ENCODE measurements around the gene POMGNT2.

Gene POMGNT2

DNA sequence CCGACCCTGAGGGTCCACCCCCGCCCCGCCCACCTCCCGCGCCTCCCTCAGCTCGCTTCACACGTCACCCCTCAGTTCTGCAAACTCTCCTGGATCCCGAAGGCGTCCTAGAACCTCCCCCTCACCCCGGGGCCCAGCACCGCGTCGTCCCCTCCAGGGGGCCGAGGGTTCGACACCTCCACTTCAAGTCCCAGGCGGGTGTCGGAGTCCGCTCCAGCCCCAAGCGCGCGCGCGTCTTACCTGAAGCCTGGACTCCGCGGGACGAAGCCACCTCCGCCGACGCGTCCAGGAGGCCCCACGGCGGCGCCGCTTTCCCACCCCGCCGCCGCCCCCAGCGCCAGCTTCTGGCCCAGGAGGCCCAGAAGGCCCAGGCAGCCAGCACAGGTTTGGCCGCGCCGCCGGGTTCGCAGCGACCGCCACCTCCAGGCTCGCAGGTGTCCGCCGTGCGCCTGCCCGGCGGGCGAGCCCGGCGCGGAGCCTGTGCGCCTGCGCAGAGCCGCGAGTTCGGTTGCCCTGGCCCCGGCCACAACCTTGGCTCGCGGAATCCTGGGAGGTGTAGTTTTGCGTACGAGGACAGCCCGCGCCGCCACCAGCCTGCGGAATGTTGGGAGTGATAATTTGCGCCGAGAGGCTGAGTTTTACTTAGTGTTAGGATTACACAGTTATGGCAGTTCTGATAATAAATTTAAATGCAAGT, at the start of gene POMGNT2:
Gene POMGNT2 (minus strand): TSS at position 484 of the 697 bp plus-strand sequence. CDS start 24,648 bp downstream, outside the sequence.
- peak; percentile 83 for DNase-seq

- DNase-seq = no peak
These were observed 49.1 kb upstream of the POMGNT2 start for GRCh38 chr3:43154980-43155379.

GRCh38 chr3:43153216-43154083, 47.6 kb upstream of the POMGNT2 start:
- peak; percentile 75 for DNase-seq

- DNase-seq = peak; percentile 8
These were observed 46.8 kb upstream of the POMGNT2 start for GRCh38 chr3:43152649-43153048.

GRCh38 chr3:43148033-43148432, 42.2 kb upstream of the POMGNT2 start:
- DNase-seq = no peak

DNA sequence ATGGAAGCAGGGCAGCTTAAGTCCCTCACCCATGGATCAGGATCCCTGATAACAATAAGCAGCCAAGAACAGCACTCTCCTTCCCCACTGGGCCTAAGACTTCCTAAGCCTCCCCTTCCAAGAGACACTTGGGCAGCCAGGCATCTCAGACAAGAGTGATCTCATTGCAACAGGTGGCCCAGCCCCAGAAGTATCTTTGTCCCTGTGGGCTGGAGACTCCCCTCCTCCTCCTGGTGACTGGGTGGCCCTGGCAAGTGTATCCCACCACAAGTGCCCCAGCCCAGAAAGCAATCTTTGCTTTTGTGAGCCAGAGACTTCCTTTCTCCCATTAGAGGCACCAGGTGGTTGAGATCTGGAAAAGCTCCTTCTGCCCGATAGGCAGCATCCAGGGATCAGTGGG, 40.7 kb upstream of the POMGNT2 start:
- DNase-seq = no peak

DNA sequence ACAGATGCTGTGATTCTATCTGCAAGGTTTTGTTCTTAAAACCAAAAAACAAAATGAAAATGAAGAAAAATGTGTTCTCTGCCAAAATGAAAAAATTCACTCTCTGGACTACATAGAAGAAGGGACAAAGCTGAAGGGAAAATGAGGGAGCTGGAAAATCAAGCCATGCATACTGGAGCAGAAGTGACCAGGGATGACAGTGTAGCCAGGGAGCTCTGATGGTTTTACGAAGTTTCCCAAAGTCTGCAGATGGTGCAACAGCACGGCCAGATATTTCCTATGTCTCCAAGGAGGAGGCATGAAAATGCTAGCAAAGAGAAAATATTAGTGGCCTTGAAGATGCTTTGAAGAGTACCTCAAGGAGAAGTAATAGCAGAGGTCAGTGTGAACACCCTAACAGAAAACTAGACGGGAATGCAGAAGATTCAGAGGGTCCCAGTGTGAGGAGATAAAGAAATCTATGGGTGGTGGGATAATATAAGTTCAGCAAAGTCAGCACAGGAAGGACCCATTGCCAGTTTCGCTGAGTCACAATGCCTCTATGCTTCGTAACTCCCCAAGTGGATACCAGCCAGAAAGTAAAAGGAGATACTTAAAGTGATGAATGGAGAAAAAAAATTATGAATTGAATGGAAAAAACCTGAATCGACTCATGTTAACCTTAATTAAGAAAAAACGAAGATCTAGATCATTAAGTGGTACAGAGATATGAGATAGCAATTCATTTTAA, 39.0 kb upstream of the POMGNT2 start:
- DNase-seq = peak; percentile 26

GRCh38 chr3:43142472-43142871, 36.6 kb upstream of the POMGNT2 start:
- DNase-seq = no peak

DNA sequence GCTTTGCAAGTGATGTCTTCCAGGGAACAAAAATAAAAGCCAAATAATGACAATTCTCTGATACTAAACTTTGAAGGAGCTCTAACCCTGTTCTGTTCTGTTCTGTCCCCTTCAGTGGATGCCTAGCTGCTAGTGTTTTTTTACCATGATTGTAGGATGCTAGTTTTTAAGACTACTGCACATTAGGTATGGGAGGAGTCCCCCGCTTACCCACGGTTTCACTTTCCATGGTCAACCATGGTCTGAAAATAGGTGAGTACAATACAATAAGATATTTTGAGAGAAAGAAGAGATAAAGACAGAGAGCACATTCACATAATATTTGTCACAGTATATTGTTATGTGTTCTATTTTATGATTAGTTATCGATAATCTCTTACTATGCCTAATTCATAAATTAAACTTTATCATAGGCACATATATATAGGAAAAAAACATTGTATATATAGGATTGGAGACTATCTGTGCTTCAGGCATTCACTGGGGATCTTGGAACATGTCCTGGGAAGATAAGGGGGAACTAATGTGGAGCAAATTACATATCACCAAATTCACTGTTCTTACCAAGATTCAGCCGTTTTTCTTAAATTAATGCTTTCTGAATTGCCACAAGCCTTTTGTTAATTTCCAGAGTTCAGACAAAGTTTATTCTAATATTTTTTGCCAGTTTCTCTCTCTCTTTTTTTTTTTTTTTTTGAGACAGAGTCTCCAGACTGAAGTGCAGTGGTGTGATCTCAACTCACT, 32.8 kb upstream of the POMGNT2 start:
- no peak for DNase-seq

GRCh38 chr3:43132870-43133636, 27.2 kb upstream of the POMGNT2 start:
- DNase-seq = no peak

- DNase-seq = no peak
These were observed 26.3 kb upstream of the POMGNT2 start for GRCh38 chr3:43132193-43132592.

DNA sequence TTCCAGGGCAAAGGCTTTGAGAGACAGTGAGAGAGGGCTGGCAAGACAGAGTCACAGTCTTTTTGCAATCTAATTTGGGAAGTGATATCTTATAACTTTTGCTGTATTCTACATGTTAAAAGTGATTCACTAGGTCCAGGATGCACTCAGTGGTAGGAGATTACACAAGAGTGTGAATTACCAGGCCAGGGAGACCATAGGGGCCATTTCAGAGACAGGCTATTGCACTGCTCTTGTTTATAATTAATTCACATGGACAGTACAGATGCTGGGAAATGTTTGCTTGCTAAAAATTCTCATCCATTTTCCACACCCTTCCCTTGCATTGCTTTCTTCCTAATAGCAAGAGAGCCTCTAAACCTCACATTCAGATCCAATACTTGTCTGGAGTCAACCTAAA, 22.6 kb upstream of the POMGNT2 start:
- DNase-seq = no peak

GRCh38 chr3:43126536-43126935, 20.7 kb upstream of the POMGNT2 start:
- no peak for DNase-seq

- no peak for DNase-seq
These were observed 18.0 kb upstream of the POMGNT2 start for GRCh38 chr3:43123895-43124294.

DNA sequence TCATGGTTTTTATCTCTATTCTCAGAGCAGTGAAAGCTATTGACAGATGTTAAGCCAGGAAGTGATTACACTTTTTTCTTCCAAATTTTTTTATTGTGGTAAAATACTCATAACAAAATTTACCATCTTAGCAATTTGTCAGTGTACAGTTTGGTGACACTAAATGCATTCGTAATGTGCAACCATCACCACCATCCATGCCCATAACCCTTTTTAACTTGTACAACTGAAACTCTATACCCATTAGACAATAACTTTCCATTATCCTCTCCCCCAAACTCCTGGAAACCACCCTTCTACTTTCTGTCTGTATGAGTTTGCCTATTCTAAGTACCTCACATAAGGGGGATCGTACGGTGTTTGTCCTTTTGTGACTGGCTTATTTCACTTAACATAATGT, 15.1 kb upstream of the POMGNT2 start:
- no peak for DNase-seq

GRCh38 chr3:43117257-43117656, 11.4 kb upstream of the POMGNT2 start:
- no peak for DNase-seq

DNA sequence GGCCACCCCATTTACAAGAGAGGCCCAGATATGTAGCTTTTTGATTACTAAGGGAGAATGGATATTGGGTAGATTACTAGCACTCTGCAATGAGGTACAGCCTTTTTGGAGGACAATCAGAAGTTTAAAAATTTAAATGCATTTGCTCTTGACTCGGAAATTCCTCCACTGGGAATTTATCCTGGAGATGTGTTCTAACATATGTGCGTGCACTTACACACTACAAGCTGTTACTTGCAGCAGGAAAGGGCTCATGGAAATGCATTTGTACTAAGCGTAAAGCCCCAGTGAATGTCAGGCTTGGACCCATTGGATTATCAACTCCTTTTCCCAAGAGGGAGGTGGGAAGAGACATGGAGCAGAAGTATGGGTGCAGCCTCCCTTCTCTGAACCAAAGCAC, 7.8 kb upstream of the POMGNT2 start:
- no peak for DNase-seq

DNA sequence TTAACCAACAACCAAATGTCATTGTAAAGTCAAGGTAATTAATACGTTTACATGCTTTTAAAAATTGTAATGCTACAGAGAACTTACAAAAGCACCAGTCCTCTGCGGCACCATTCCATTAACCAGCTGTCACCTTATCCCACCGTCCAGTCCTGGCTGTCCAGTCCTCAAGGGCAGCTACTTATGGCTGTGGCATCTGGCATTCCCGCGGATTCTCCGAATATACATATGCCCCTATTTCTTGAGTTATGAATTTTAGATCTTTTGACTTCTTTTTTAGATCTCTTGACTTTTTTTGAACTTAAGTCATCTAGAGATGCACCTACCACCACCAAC, 382 bp upstream of the POMGNT2 start:
- DNase-seq = no peak

DNA sequence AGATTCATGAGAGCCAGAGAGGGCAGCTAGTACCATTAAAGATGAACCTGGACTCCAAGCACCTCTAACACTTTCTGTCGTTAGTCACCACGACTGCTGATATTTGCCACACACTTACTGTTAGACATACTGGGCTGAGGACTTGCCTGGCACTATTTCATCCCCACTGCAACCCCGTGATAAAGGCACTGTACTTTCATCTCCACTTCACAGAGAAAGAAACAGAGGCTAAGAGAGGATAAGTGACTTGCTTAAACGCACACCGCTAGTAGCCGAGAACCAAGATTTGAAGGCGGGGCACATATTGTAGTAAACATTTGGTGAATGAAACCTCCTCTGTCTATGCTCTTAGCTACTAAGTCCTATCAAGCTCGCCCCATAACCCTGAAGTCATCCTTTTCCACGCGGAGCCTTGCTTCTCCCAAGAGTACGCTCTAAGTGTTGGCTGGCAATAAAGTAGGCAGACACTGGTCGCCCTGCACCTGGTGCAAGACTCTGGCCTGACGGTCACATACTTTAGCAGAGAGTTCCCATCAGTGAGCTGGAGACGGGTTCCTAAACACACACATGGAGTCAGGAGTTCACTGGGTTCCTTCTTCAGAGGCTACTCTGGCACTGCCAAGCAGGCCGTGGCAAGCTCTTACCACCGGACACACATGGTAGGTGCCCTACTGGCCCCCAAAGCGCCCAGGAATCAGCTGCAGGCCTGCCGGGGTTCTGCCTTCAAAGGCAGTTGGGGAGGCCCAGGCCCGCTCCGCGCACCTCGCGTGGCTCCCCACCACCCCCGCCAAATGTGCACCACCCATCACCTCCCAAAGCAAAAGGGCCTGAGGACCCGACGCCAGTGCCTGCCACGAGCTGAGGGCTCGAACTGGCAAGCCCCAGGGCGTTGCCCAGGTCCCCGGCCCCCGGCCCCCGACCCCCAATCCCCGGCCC, 951 bp downstream of the POMGNT2 start:
- DNase-seq = no peak

- no peak for DNase-seq
These were observed 1.8 kb downstream of the POMGNT2 start for GRCh38 chr3:43104039-43104438.
